Endothelial cell of hepatic sinusoid (primary cell): ENCODE data around the gene PIK3IP1.

Source experiments
- in situ Hi-C: cut with HindIII; loops from 2 replicates; pipeline ENCODE4 v1.10.0; 2017; ENCODE audit warnings: low sequenced_read_pairs

PIK3IP1 gene

GRCh38 chr22:31313366-31314147 lies 21.3 kb upstream of the PIK3IP1 start:
- in situ Hi-C loops, result no loop called here

DNA sequence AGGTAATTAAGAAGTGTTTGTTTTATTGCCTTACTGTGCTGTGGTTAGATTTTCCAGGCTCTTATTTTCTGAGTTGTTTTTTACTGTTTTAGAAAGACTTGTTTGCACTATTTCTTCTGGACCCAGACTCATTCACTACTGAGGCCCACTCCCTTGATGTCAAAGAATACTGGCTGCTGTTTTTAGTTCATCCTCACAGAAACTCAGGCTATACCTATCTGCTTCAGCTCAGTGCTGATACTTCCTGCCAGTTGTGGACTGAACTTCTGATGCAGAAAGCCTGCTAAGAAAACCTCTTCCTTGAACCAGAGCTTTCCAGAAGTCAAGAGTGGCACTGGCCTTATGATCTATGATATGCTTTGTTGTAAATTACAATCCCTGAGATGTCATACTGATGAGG lies 15.9 kb upstream of the PIK3IP1 start:
- in situ Hi-C loops, result no loop called here

- in situ Hi-C loops, result no loop called here
Measured at GRCh38 chr22:31305194-31305593, 12.9 kb upstream of the PIK3IP1 start.

DNA sequence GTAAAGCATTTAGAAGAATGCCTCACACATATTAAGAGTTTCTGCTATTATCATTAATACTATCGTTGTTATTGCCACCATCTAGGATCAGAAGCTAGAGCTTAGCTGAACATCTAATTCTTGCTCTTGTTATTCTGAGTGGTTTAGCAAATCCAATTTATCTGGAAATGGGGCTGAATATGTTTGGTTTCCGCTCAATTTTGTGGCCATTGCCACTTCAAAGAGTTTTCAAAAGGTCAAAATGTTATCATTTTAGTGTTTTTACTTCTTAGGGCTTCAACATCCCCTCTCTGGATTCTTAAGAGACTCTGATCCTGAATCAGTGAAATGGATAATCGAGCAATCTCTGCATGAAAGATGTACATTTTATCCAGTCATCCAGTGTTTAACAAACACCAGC lies 10.2 kb upstream of the PIK3IP1 start:
- in situ Hi-C loops, result no loop called here

DNA sequence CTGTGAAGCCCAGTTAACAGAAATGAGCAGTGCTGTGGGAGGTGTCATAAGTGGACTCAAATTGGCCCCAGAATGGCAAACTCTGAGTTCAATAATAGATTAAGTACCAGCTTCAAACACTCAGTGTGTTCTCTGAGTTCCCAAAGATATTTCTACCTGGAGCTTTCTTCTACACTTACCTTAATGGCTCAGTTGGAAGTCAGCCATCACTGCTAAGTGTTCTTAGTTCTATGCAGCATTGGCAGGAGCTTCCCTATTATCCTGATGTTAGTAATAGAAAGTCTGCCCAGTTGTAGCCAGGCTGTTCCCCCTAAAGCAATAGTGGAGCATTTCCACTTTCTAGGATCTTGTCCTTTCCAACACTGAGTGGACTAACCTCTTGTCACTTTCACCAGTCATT lies 9.7 kb upstream of the PIK3IP1 start:
- in situ Hi-C loops, result no loop called here

DNA sequence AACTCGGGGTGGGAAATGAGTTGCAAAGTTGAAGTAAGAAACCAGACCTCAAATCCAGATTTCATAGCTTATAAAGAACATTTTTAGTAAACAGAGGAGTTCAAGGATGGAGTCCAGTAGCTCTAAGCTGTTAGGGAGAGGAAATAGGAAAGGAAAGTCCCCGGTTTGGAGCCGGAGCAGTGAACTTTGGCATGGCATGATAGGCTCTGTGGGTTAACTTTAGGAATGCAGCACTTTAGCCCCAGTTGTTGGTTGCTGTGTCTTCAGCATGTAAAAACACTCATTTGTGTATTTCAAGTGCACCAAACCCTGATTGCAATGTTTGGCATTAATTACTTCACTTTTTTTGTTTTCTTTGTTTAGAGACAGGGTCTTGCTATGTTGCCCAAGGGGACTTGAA lies 8.6 kb upstream of the PIK3IP1 start:
- in situ Hi-C loops, result no loop called here

DNA sequence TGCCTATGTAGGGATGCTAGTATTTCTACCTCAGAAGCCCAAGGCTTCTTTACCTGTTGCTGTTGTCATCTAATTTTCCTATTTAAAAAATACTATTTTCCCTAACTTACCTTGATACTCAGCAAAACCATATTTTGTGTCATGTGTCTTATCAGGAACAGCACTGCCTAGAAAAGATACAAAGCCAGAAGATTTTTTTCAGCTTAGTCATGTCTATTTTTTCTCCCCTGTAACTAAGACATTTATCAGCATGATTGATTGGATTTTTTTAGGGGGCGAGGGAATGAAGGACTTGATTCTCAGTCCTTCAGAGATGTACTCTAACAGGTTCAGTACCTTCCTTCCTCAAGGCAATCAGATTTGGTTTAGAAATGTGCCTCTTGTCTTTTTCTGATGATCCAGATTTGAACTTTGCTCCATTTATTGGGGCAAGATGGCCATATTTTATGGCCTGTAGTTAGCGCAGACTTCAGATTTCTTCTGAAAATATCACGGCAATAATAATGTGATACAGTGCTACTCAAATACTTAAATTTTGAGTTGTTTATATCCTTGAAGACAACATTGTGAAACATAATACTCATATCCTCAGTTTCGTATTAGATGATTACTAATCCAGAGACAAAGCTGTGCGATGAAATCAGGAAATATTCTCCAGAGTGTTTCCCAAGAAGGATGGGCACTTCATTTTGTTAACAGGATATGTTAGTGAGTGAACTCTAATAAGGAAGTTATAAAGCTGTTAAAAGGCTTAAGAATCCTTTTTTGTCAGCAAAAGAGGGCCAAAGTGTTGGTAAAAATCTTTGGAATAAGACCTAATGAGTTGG lies 3.8 kb upstream of the PIK3IP1 start:
- in situ Hi-C loops, result no loop called here

DNA sequence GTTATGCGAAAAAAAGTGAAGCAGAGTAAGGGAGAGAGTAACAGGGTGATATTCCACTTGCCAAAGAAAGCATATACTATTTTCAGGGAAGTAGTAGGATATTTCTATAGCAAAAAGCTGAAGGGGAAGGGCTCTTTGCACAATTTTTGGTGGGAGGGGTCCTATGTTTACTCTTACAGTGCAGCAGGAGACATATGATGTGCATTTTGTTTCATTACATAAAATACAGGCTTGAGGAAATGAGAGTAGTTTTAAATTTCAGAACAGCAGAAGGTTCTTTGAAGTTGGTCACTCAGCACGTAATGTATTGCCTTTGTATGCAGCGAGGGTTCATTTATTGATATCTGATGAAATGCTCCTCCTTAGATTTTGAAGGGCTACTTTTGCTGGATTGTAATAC lies 3.1 kb upstream of the PIK3IP1 start:
- in situ Hi-C loops, result no loop called here

DNA sequence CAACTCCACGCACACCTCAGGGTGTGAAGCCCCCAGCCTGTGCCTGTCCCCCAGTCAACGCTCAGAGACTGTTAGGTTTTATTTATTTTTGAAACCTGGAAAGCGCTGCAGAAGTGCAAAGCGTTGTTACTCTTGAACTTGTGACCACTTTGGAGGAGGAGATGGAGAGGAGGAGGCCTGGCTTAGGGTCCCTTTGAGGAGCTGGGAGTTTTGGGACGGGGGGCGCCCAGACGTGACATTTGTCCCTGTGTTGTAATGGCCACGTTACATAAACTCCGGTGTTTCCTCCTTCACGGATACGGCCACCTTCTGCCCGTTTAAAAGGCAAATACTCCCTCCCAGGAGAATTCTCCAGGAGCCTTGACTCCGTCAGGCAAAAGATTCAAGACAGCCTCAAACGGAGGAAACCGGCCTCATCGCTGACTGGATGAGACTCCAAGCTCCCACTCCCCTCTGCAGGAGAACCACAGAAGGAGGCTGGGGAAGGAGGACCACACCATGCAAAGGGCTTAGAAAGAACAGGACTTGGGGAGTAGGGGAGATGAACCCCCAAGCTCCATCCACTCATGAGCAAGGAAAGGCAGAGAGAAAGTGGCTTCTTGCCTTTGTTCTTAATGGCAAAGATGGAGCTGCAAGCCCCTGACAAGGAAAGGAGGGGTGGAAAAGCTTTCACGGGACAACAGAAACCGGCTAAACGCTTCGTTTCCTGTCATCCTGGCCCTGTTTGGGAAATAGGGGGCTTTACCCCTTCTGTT lies 630 bp downstream of the PIK3IP1 start:
- in situ Hi-C loops, result no loop called here

- in situ Hi-C loops, result no loop called here
Measured at GRCh38 chr22:31290494-31291471, 1.5 kb downstream of the PIK3IP1 start.

GRCh38 chr22:31289344-31289743 lies 2.9 kb downstream of the PIK3IP1 start:
- in situ Hi-C loops, result no loop called here

GRCh38 chr22:31288496-31289240 lies 3.6 kb downstream of the PIK3IP1 start:
- in situ Hi-C loops, result no loop called here

DNA sequence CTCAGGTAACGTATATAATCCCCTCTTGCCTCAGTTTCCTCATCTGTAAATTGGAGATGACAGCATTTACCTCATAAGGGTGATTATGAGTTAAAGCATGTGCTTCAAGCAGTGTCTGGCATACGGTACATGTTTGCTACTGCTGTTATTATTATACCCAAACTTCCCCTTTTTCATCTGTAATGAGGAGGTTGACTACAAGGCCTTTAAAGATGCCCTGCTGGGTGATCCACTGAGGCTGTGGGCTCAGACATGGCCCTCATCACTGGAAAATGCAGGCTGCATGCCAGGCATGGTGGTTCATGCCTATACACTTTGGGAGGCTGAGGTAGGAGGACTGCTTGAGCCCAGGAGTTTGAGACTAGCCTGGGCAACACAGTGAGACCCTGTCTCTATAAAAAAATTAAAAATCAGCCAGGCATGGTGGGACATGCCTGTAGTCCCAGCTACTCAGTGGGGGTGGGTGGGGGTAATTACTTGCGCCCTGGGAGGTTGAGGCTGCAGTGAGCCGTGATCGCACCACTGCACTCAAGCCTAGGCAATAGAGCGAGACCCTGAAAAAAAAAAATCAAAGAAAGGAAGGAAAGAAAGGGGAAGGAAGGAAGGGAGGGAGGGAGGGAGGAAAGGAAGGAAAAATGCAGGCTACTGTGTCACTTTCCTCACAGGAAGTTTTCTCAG lies 4.3 kb downstream of the PIK3IP1 start:
- in situ Hi-C loops, result no loop called here

- in situ Hi-C loops, result no loop called here
Measured at GRCh38 chr22:31286360-31287255, 5.7 kb downstream of the PIK3IP1 start.

- in situ Hi-C loops, result no loop called here
Measured at GRCh38 chr22:31284281-31285155, 7.8 kb downstream of the PIK3IP1 start.

GRCh38 chr22:31282748-31283468 lies 9.4 kb downstream of the PIK3IP1 start:
- in situ Hi-C loops, result no loop called here
